ENCODE results near the gene CACNA1F.

DNA sequence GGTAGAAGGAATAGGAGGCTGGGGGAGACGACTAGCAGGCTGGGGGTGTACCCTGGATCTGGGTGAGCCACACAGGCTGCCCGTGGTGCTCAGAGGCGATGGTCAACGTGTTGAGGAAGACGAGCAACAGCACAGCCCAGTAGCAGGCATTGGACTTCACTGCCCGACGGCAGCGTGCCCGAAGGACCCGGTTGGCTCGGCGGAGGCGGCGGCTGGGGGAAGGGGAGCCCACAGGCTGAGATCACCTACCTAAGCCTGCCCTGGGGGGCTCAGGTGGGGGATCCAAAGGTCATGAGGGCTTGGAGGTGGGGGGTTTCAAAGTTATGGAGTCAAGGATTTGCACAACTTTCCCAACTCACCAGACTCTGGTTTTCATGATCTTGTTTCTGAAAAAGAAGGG, 7.3 kb downstream of the CACNA1F start:
- TF ChIP-seq POLR2A (IDR thresholded peaks at IDR 0.05; ENCODE audit: low read depth, low read length): no peak
- TF ChIP-seq POLR2AphosphoS5 (IDR thresholded peaks at IDR 0.05; ENCODE audit: low read depth, low read length): no peak
- no peak for TF ChIP-seq TAF1 (IDR thresholded peaks at IDR 0.05; ENCODE audit: low read depth, low read length)
- no peak for TF ChIP-seq POU2F2 (IDR thresholded peaks at IDR 0.05; ENCODE audit: low read depth, low read length)
- no peak for TF ChIP-seq PAX5 (IDR thresholded peaks at IDR 0.05; ENCODE audit: insufficient read depth, low read length, severe bottlenecking)

Data from GM12891 (cell line).